CD4-positive, CD25-positive, alpha-beta regulatory T cell (primary cell): ENCODE results near the gene KIAA0825. TPM values are rescaled to one million over a fixed set of nuclear protein-coding genes. Genes with fewer than 3 reads are reported as not detected.

ENCODE experiments used
- ATAC-seq, 2 donors: fragments of 150-1000 bp; cut with Tn5 transposase; one replicate each; pipeline ENCODE4 v1.10.0; 2021; ENCODE audit warnings: low read depth in 2 of 2, moderate number of reproducible peaks in 2 of 2, moderate library complexity in 1 of 2
- DNase-seq, 3 donors: peaks; one replicate each; pipeline versions ENCODE4 v3.0.0 to v3.0.0-alpha.2; 2012 to 2022; ENCODE audit warnings: mixed read lengths in 1 of 3
- H3K27ac ChIP-seq: one replicate; pipeline ENCODE4 v1.7.0; 2013; ENCODE audit warnings: mild to moderate bottlenecking, low read length; ENCODE audit not compliant: insufficient read depth, poor library complexity, severe bottlenecking
- H3K27me3 ChIP-seq: one replicate; pipeline ENCODE4 v1.7.0; 2013; ENCODE audit warnings: low read length; ENCODE audit not compliant: control insufficient read depth, insufficient read depth
- H3K36me3 ChIP-seq: one replicate; pipeline ENCODE4 v1.7.0; 2013; ENCODE audit warnings: mild to moderate bottlenecking, low read length, moderate library complexity; ENCODE audit not compliant: control insufficient read depth, insufficient read depth
- H3K4me1 ChIP-seq: 2 replicates; pipeline ENCODE4 v1.7.0; 2013; ENCODE audit warnings: mild to moderate bottlenecking, low read length; ENCODE audit not compliant: insufficient read depth, control insufficient read depth, poor library complexity, severe bottlenecking
- H3K4me3 ChIP-seq: one replicate; pipeline ENCODE4 v1.7.0; 2013; ENCODE audit warnings: low read depth, mild to moderate bottlenecking, low read length, moderate library complexity
- H3K9me3 ChIP-seq, 2 experiments: 1 replicate in 1 of 2; 2 replicates in 1 of 2; pipeline ENCODE4 v1.7.0; 2013; ENCODE audit warnings: low read length in 2 of 2, mild to moderate bottlenecking in 1 of 2, moderate library complexity in 1 of 2; ENCODE audit not compliant: control insufficient read depth in 2 of 2
- H3K27ac Mint-ChIP-seq, 3 donors: one replicate each; pipeline ENCODE4 v1.8.0; 2020 to 2022; ENCODE audit warnings: mild to moderate bottlenecking in 3 of 3, mixed read lengths in 3 of 3, moderate library complexity in 2 of 3
- H3K27me3 Mint-ChIP-seq: one replicate; pipeline ENCODE4 v1.8.0; 2022; ENCODE audit warnings: mild to moderate bottlenecking, mixed read lengths
- H3K36me3 Mint-ChIP-seq: one replicate; pipeline ENCODE4 v1.8.0; 2020; ENCODE audit warnings: mixed read lengths
- H3K4me1 Mint-ChIP-seq, 4 donors: one replicate each; pipeline ENCODE4 v1.8.0; 2020 to 2022; ENCODE audit warnings: mixed read lengths in 4 of 4, mild to moderate bottlenecking in 1 of 4
- H3K4me3 Mint-ChIP-seq, 4 donors: one replicate each; pipeline ENCODE4 v1.8.0; 2020 to 2022; ENCODE audit warnings: mild to moderate bottlenecking in 4 of 4, mixed read lengths in 4 of 4, moderate library complexity in 3 of 4
- H3K9me3 Mint-ChIP-seq, 7 donors: one replicate each; pipeline ENCODE4 v1.8.0; 2020 to 2022; ENCODE audit warnings: mixed read lengths in 7 of 7, mild to moderate bottlenecking in 3 of 7, moderate library complexity in 2 of 7
- polyA plus RNA-seq, 4 donors: library from polyadenylated mRNA; unstranded; fragments of 300-500 nt; fragmentation: Illumina TruSeq; gene quantifications; one replicate each; pipeline ENCODE4 v1.2.3, GENCODE V29; 2021
- total RNA-seq: library from RNA; stranded (reverse); gene quantifications from one replicate; pipeline ENCODE4 v1.2.3, GENCODE V29; 2022

Gene KIAA0825
- total and polyA plus RNA-seq, 5 donors from 2014 or later = 0.42 to 4.6 (median 1.3) TPM

DNA sequence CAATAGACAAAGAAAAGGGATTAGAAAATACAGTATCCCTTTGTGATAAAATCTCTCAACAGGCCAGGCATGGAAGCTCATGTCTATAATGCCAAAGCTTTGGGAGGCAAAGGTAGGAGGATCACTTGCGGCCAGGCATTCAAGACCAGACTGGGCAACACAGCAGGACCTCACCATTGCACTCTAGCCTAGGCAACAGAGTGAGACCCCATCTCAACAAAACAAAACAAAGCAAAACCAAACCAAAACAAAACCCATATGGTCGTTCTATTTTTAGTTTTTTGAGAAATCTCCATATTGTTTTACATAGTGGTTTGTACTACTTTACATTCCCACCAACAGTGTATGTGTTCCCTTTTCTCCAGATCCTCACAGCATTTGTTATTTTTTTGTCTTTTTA, 193.0 kb downstream of the KIAA0825 start:
- H3K9me3 ChIP-seq = no peaks in the 10 kb centered on the region
- no peaks in the 10 kb centered on the region for H3K27me3 ChIP-seq
- no peaks in the 10 kb centered on the region for H3K4me1 Mint-ChIP-seq
- H3K4me1 ChIP-seq = no peaks in the 10 kb centered on the region
- H3K36me3 Mint-ChIP-seq = peaks cover 4% of the 10 kb centered on the region
- H3K4me3 Mint-ChIP-seq = no peak overlapping the region
- H3K9me3 Mint-ChIP-seq = peaks cover 0 to 14% (median 2%) of the 10 kb centered on the region in 7 donors
- H3K4me3 ChIP-seq = no peak overlapping the region
- no peaks in the 10 kb centered on the region for H3K36me3 ChIP-seq
- DNase-seq = no peak
- H3K27ac ChIP-seq = no peak overlapping the region
- no peak overlapping the region for H3K27ac Mint-ChIP-seq
- H3K27me3 Mint-ChIP-seq = no peaks in the 10 kb centered on the region
- no peak for ATAC-seq

DNA sequence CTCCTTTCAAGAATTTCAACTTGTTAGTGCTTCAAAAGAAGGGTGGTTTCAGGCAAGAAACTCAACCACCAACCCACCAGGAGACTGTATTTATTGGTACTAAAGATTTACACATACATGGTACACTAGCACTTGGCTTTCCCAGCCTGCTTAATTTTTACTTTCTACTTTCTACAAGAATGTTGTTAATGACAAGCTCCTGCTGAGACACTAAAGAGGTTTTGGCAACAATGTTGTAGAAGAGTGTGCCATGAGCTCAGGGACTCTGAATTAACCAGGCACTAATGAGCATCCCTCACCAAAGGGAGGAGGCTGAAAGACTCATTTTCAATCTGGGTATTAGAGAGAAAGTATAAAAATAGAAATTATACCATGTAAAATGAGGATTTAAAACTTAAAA, 195.0 kb downstream of the KIAA0825 start:
- H3K36me3 ChIP-seq = no peaks in the 10 kb centered on the region
- no peak overlapping the region for H3K27ac ChIP-seq
- no peaks in the 10 kb centered on the region for H3K27me3 ChIP-seq
- H3K9me3 Mint-ChIP-seq = peaks cover 0 to 7% (median 2%) of the 10 kb centered on the region in 7 donors
- H3K4me1 ChIP-seq = no peaks in the 10 kb centered on the region
- no peak overlapping the region for H3K27ac Mint-ChIP-seq
- no peaks in the 10 kb centered on the region for H3K36me3 Mint-ChIP-seq
- ATAC-seq (no peak), DNase-seq (no peak)
- H3K4me3 ChIP-seq = no peak overlapping the region
- H3K4me3 Mint-ChIP-seq = no peak overlapping the region
- H3K27me3 Mint-ChIP-seq = no peaks in the 10 kb centered on the region
- no peaks in the 10 kb centered on the region for H3K9me3 ChIP-seq
- H3K4me1 Mint-ChIP-seq = no peaks in the 10 kb centered on the region

DNA sequence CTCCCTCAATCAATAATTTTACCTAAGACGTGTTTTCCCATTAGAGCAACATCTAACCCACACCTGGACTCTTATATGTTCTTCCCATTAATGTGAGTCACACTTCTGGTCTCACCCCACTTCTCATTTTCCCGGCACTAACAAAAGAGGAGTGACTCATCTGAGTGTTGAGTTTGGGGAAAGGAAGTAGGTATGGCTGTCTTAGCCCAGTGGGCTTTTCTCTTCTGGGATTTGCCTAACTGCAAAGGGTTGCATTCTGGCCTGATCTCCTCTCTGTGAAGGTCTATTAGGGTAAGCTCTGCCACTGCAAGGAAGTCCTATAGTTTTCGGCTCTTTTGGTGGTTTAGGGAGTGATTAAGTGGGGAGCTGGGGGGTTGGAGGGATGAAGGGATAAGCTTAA, 195.6 kb downstream of the KIAA0825 start:
- H3K4me1 Mint-ChIP-seq = no peaks in the 10 kb centered on the region
- Histone ChIP-seq H3K27ac (no peak overlapping the region), H3K9me3 (no peaks in the 10 kb centered on the region), H3K27me3 (no peaks in the 10 kb centered on the region), H3K4me1 (no peaks in the 10 kb centered on the region), H3K4me3 (no peak overlapping the region), H3K36me3 (no peaks in the 10 kb centered on the region)
- ATAC-seq (no peak), DNase-seq (no peak)
- H3K36me3 Mint-ChIP-seq = no peaks in the 10 kb centered on the region
- H3K9me3 Mint-ChIP-seq = peaks cover 0 to under 1% (median 0%) of the 10 kb centered on the region in 7 donors
- H3K27me3 Mint-ChIP-seq = no peaks in the 10 kb centered on the region
- H3K27ac Mint-ChIP-seq = no peak overlapping the region
- no peak overlapping the region for H3K4me3 Mint-ChIP-seq

DNA sequence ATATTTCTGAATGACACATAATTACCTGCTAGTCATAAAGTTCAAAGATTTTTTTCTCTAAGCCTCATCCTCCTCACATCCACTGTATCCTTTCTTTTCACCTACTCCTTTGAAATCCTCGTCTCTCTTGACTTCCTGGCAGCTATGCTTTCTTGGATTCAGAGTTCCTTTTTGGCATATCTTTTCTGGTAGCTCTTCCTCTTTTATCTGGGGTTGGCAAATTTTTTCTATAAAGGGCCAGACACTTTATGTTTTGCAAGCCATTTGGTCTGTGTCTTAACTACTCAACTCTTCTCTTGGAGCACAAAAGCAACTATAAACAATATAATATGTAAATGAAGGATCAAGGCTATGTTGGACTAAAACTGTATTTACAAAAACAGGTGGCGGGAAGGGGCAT, 197.5 kb downstream of the KIAA0825 start:
- no peak overlapping the region for H3K27ac Mint-ChIP-seq
- no peaks in the 10 kb centered on the region for H3K4me1 ChIP-seq
- no peaks in the 10 kb centered on the region for H3K4me1 Mint-ChIP-seq
- no peak overlapping the region for H3K27ac ChIP-seq
- H3K27me3 ChIP-seq = no peaks in the 10 kb centered on the region
- no peaks in the 10 kb centered on the region for H3K36me3 ChIP-seq
- no peaks in the 10 kb centered on the region for H3K27me3 Mint-ChIP-seq
- no peaks in the 10 kb centered on the region for H3K9me3 Mint-ChIP-seq
- no peak overlapping the region for H3K4me3 Mint-ChIP-seq
- no peak for ATAC-seq
- H3K4me3 ChIP-seq = no peak overlapping the region
- DNase-seq = no peak
- no peaks in the 10 kb centered on the region for H3K36me3 Mint-ChIP-seq
- H3K9me3 ChIP-seq = no peaks in the 10 kb centered on the region

DNA sequence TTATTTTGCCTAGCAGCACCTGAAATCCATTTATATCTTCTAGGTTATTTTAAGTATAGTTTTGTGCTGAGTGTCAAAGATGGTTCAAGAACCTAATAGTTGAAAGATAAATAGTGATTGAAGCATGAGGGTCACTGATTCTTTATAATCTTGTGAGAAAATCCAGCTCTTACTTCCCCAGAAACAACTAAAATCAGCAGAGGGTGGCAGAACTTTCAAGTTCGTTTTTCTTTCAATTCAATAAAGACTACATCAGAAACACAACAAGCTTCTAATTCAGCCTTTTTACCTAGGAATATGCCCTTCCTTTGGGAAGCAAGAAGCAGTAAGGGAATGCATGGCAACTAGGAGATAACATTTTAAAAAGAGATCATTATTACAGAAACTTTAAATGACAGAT, 202.6 kb downstream of the KIAA0825 start:
- Mint-ChIP-seq H3K27me3 (no peaks in the 10 kb centered on the region), H3K27ac (no peak overlapping the region), H3K4me3 (no peak overlapping the region), H3K4me1 (no peaks in the 10 kb centered on the region), H3K36me3 (no peaks in the 10 kb centered on the region), H3K9me3 (peaks cover 0 to 2% (median 0%) of the 10 kb centered on the region in 7 donors)
- no peaks in the 10 kb centered on the region for H3K9me3 ChIP-seq
- ATAC-seq (no peak), DNase-seq (no peak)
- H3K27me3 ChIP-seq = no peaks in the 10 kb centered on the region
- no peak overlapping the region for H3K4me3 ChIP-seq
- H3K36me3 ChIP-seq = no peaks in the 10 kb centered on the region
- H3K4me1 ChIP-seq = no peaks in the 10 kb centered on the region
- no peak overlapping the region for H3K27ac ChIP-seq

DNA sequence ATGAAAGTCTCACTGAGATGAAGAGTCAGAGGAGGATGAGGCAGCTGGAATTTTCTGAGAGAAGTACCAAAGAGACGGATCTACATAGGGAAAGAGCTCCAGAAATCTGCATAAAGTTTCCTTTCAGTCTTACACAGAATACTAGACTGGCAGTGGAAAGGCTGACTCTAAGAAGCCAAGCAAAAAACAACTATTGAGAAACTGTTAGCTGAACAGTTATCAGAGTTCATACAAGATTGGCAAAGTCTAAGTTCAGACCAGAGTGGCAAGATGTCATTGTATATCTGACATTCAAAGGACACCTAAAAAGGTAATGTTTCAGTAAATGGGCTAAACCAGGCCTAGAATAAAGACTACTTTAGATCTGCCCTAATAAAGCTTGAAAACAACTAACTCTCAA, 209.0 kb downstream of the KIAA0825 start:
- peaks cover 0 to 6% (median 3%) of the 10 kb centered on the region in 7 donors for H3K9me3 Mint-ChIP-seq
- H3K27ac Mint-ChIP-seq = no peak overlapping the region
- Histone ChIP-seq H3K4me3 (no peak overlapping the region), H3K27ac (no peak overlapping the region), H3K36me3 (no peaks in the 10 kb centered on the region), H3K4me1 (no peaks in the 10 kb centered on the region), H3K9me3 (no peaks in the 10 kb centered on the region), H3K27me3 (no peaks in the 10 kb centered on the region)
- no peaks in the 10 kb centered on the region for H3K4me1 Mint-ChIP-seq
- H3K36me3 Mint-ChIP-seq = no peaks in the 10 kb centered on the region
- no peaks in the 10 kb centered on the region for H3K27me3 Mint-ChIP-seq
- DNase-seq (no peak), ATAC-seq (no peak)
- no peak overlapping the region for H3K4me3 Mint-ChIP-seq

DNA sequence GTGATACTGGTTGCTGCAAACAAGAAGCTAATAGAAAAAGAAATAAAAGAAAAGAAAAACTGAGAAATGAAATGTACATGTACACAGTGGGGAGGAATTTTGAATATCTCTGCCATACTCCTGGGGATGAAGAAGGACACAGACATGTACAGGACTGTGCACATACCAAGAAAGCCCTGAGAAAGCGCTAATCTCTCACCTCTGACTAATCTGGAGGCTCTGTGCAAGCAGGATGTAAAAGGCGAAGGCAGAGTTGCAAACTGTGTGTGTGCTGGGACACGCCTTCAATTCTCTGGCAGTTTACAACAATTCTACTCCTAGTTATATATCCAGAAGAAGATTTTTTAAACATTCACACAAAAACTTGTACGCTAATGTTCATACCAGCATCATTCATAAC, 211.4 kb downstream of the KIAA0825 start:
- DNase-seq (no peak), ATAC-seq (no peak)
- no peaks in the 10 kb centered on the region for H3K9me3 ChIP-seq
- no peaks in the 10 kb centered on the region for H3K27me3 ChIP-seq
- no peak overlapping the region for H3K4me3 Mint-ChIP-seq
- H3K36me3 Mint-ChIP-seq = no peaks in the 10 kb centered on the region
- H3K27ac Mint-ChIP-seq = no peak overlapping the region
- no peaks in the 10 kb centered on the region for H3K4me1 Mint-ChIP-seq
- no peak overlapping the region for H3K4me3 ChIP-seq
- no peaks in the 10 kb centered on the region for H3K36me3 ChIP-seq
- H3K9me3 Mint-ChIP-seq = peaks cover 0 to 6% (median 2%) of the 10 kb centered on the region in 7 donors
- no peaks in the 10 kb centered on the region for H3K27me3 Mint-ChIP-seq
- no peaks in the 10 kb centered on the region for H3K4me1 ChIP-seq
- no peak overlapping the region for H3K27ac ChIP-seq

DNA sequence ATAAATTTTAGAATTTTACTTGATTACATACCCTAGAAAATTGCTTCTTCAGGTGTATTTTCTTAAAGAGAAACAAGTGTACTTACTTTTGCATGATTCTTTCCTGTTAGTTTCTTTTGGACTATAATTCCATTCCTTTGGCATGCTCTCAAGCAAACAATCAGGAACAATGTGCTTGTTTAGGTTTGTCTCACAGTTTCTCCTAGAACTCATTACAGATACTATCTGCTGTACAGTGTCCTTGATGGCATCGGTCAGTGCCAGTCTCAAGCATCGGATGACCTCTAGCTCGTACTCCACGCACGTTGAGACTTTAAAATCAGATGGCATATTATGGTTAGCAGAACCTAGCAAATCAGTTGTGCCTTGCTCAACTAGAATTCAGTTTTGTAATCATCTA, 214.9 kb downstream of the KIAA0825 start:
- Mint-ChIP-seq H3K4me3 (no peak overlapping the region), H3K4me1 (no peaks in the 10 kb centered on the region), H3K27me3 (no peaks in the 10 kb centered on the region), H3K36me3 (no peaks in the 10 kb centered on the region), H3K9me3 (peaks cover 0 to 4% (median 0%) of the 10 kb centered on the region in 7 donors), H3K27ac (no peak overlapping the region)
- H3K9me3 ChIP-seq = no peaks in the 10 kb centered on the region
- ATAC-seq = no peak
- H3K27me3 ChIP-seq = no peaks in the 10 kb centered on the region
- no peaks in the 10 kb centered on the region for H3K4me1 ChIP-seq
- DNase-seq = no peak
- no peak overlapping the region for H3K27ac ChIP-seq
- no peak overlapping the region for H3K4me3 ChIP-seq
- H3K36me3 ChIP-seq = no peaks in the 10 kb centered on the region
